GM18505 (cell line): Measurements from ENCODE around the gene ACOXL.

Experiments
- ATAC-seq: cut with Tn5 transposase; IDR thresholded peaks from one replicate; pipeline ENCODE4 v1.9.1; 2021; ENCODE audit not compliant: unreplicated experiment
- POLR2A ChIP-seq: IDR thresholded peaks from 4 replicates; pipeline ENCODE4 v1.6.1; 2011; ENCODE audit warnings: borderline replicate concordance; ENCODE audit not compliant: insufficient read depth, insufficient read length; ENCODE audit errors: extremely low read depth

The ACOXL gene

GRCh38 chr2:111108745-111109271 lies 376.4 kb downstream of the ACOXL start:
- ATAC-seq: no peak
- no peak for TF ChIP-seq POLR2A

GRCh38 chr2:111111101-111111755 lies 378.9 kb downstream of the ACOXL start:
- no peak for ATAC-seq
- TF ChIP-seq POLR2A: no peak

GRCh38 chr2:111113838-111114237 lies 381.5 kb downstream of the ACOXL start:
- no peak for TF ChIP-seq POLR2A
- no peak for ATAC-seq

GRCh38 chr2:111116011-111116746 lies 383.8 kb downstream of the ACOXL start:
- ATAC-seq: no peak
- TF ChIP-seq POLR2A: no peak

GRCh38 chr2:111116843-111117597 lies 384.6 kb downstream of the ACOXL start:
- TF ChIP-seq POLR2A: no peak
- peak; percentile 28 for ATAC-seq

GRCh38 chr2:111117598-111118480 lies 385.5 kb downstream of the ACOXL start:
- no peak for TF ChIP-seq POLR2A
- no peak for ATAC-seq

- ATAC-seq: no peak
- TF ChIP-seq POLR2A: no peak
Observed at GRCh38 chr2:111118481-111118980, 386.2 kb downstream of the ACOXL start.

- no peak for TF ChIP-seq POLR2A
Observed at GRCh38 chr2:111118981-111119821, 386.8 kb downstream of the ACOXL start.

GRCh38 chr2:111119822-111120252 lies 387.5 kb downstream of the ACOXL start:
- TF ChIP-seq POLR2A: no peak
- no peak for ATAC-seq

More at GRCh38 chr2:111118981-111119821, 386.8 kb downstream of the ACOXL start:
- ATAC-seq: no peak

- peak; percentile 68 for TF ChIP-seq POLR2A
- ATAC-seq: peak; percentile 50
Observed at GRCh38 chr2:111120253-111121027, 388.1 kb downstream of the ACOXL start, which contains the start of gene BCL2L11. Gene BCL2L11, plus strand, starts transcription at chr2:111120914. Its CDS starts 2,832 bp downstream, at chr2:111123746.
